ENCODE data around the gene JCAD. TPM values are rescaled to one million over a fixed set of nuclear protein-coding genes. Genes with fewer than 3 reads are reported as not detected.

The JCAD gene
- polyA plus RNA-seq, 4 donors: 0.22 to 5.0 (median 2.2) TPM

GRCh38 chr10:30080161-30080560, 20.8 kb upstream of the JCAD start:
- FAIRE-seq (no peak), DNase-seq (no peak)
- H3K27me3 ChIP-seq (ENCODE audit: control insufficient read depth in 3 of 3, insufficient read depth in 3 of 3, low read length in 3 of 3): peaks cover 0 to 2% (median 0%) of the 10 kb centered on the region in 3 donors
- H3K9me3 ChIP-seq (ENCODE audit: control insufficient read depth in 2 of 2, insufficient read depth in 1 of 2, low read depth in 1 of 2, low read length in 1 of 2): no peaks in the 10 kb centered on the region
- H3K4me3 ChIP-seq (ENCODE audit: low read depth in 1 of 3, low read length in 3 of 3): no peak overlapping the region
- no peaks in the 10 kb centered on the region for H3K36me3 ChIP-seq (ENCODE audit: control insufficient read depth in 3 of 3, insufficient read depth in 2 of 3, low read depth in 1 of 3, low read length in 3 of 3)
- no peak overlapping the region for H3K27ac ChIP-seq (ENCODE audit: low read depth in 1 of 3, low read length in 2 of 3)
- no peaks in the 10 kb centered on the region for H3K4me1 ChIP-seq (ENCODE audit: control insufficient read depth in 3 of 3, insufficient read depth in 2 of 3, low read depth in 1 of 3, low read length in 2 of 3)
- 79 to 84% (median 81%) methylated on average over 1 of the region's 1 CpG for WGBS, 3 donors

- H3K4me1 ChIP-seq (ENCODE audit: control insufficient read depth in 3 of 3, insufficient read depth in 2 of 3, low read depth in 1 of 3, low read length in 2 of 3): no peaks in the 10 kb centered on the region
- 54 to 76% (median 65%) methylated on average over 1 of the region's 1 CpG for WGBS, 3 donors
- no peaks in the 10 kb centered on the region for H3K9me3 ChIP-seq (ENCODE audit: control insufficient read depth in 2 of 2, insufficient read depth in 1 of 2, low read depth in 1 of 2, low read length in 1 of 2)
- FAIRE-seq (no peak), DNase-seq (no peak)
- no peaks in the 10 kb centered on the region for H3K36me3 ChIP-seq (ENCODE audit: control insufficient read depth in 3 of 3, insufficient read depth in 2 of 3, low read depth in 1 of 3, low read length in 3 of 3)
- H3K27me3 ChIP-seq (ENCODE audit: control insufficient read depth in 3 of 3, insufficient read depth in 3 of 3, low read length in 3 of 3): peaks cover 0 to 2% (median 0%) of the 10 kb centered on the region in 3 donors
- H3K4me3 ChIP-seq (ENCODE audit: low read depth in 1 of 3, low read length in 3 of 3): no peak overlapping the region
- no peak overlapping the region for H3K27ac ChIP-seq (ENCODE audit: low read depth in 1 of 3, low read length in 2 of 3)
Observed at GRCh38 chr10:30079408-30079807, 20.0 kb upstream of the JCAD start.

- no peak for FAIRE-seq
- H3K27ac ChIP-seq (ENCODE audit: low read depth in 1 of 3, low read length in 2 of 3): no peak overlapping the region
- WGBS, 3 donors: 90 to 94% (median 92%) methylated on average over 6 of the region's 6 CpGs
- no peak for DNase-seq
- no peak overlapping the region for H3K4me3 ChIP-seq (ENCODE audit: low read depth in 1 of 3, low read length in 3 of 3)
- peaks cover 0 to 2% (median 0%) of the 10 kb centered on the region in 3 donors for H3K27me3 ChIP-seq (ENCODE audit: control insufficient read depth in 3 of 3, insufficient read depth in 3 of 3, low read length in 3 of 3)
- no peaks in the 10 kb centered on the region for H3K36me3 ChIP-seq (ENCODE audit: control insufficient read depth in 3 of 3, insufficient read depth in 2 of 3, low read depth in 1 of 3, low read length in 3 of 3)
- no peaks in the 10 kb centered on the region for H3K4me1 ChIP-seq (ENCODE audit: control insufficient read depth in 3 of 3, insufficient read depth in 2 of 3, low read depth in 1 of 3, low read length in 2 of 3)
- no peaks in the 10 kb centered on the region for H3K9me3 ChIP-seq (ENCODE audit: control insufficient read depth in 2 of 2, insufficient read depth in 1 of 2, low read depth in 1 of 2, low read length in 1 of 2)
Observed at GRCh38 chr10:30075481-30075880, 16.1 kb upstream of the JCAD start.

GRCh38 chr10:30074933-30075332, 15.5 kb upstream of the JCAD start:
- Histone ChIP-seq H3K4me1 (ENCODE audit: control insufficient read depth in 3 of 3, insufficient read depth in 2 of 3, low read depth in 1 of 3, low read length in 2 of 3) (no peaks in the 10 kb centered on the region), H3K36me3 (ENCODE audit: control insufficient read depth in 3 of 3, insufficient read depth in 2 of 3, low read depth in 1 of 3, low read length in 3 of 3) (no peaks in the 10 kb centered on the region), H3K27me3 (ENCODE audit: control insufficient read depth in 3 of 3, insufficient read depth in 3 of 3, low read length in 3 of 3) (peaks cover 0 to 2% (median 0%) of the 10 kb centered on the region in 3 donors), H3K27ac (ENCODE audit: low read depth in 1 of 3, low read length in 2 of 3) (no peak overlapping the region), H3K9me3 (ENCODE audit: control insufficient read depth in 2 of 2, insufficient read depth in 1 of 2, low read depth in 1 of 2, low read length in 1 of 2) (no peaks in the 10 kb centered on the region), H3K4me3 (ENCODE audit: low read depth in 1 of 3, low read length in 3 of 3) (no peak overlapping the region)
- DNase-seq: no peak
- no peak for FAIRE-seq

- no peak overlapping the region for H3K27ac ChIP-seq (ENCODE audit: low read depth in 1 of 3, low read length in 2 of 3)
Observed at GRCh38 chr10:30074090-30074489, 14.7 kb upstream of the JCAD start.

GRCh38 chr10:30073767-30074060, 14.3 kb upstream of the JCAD start:
- Histone ChIP-seq H3K4me3 (ENCODE audit: low read depth in 1 of 3, low read length in 3 of 3) (no peak overlapping the region), H3K36me3 (ENCODE audit: control insufficient read depth in 3 of 3, insufficient read depth in 2 of 3, low read depth in 1 of 3, low read length in 3 of 3) (no peaks in the 10 kb centered on the region), H3K27me3 (ENCODE audit: control insufficient read depth in 3 of 3, insufficient read depth in 3 of 3, low read length in 3 of 3) (peaks cover 0 to 2% (median 0%) of the 10 kb centered on the region in 3 donors), H3K27ac (ENCODE audit: low read depth in 1 of 3, low read length in 2 of 3) (no peak overlapping the region), H3K4me1 (ENCODE audit: control insufficient read depth in 3 of 3, insufficient read depth in 2 of 3, low read depth in 1 of 3, low read length in 2 of 3) (no peaks in the 10 kb centered on the region), H3K9me3 (ENCODE audit: control insufficient read depth in 2 of 2, insufficient read depth in 1 of 2, low read depth in 1 of 2, low read length in 1 of 2) (no peaks in the 10 kb centered on the region)
- WGBS, 3 donors: 74 to 89% (median 83%) methylated on average over 4 of the region's 4 CpGs
- no peak for FAIRE-seq
- DNase-seq: no peak

More at GRCh38 chr10:30074090-30074489, 14.7 kb upstream of the JCAD start:
- WGBS, 3 donors: 81 to 90% (median 87%) methylated on average over 2 of the region's 2 CpGs
- Histone ChIP-seq H3K36me3 (ENCODE audit: control insufficient read depth in 3 of 3, insufficient read depth in 2 of 3, low read depth in 1 of 3, low read length in 3 of 3) (no peaks in the 10 kb centered on the region), H3K4me3 (ENCODE audit: low read depth in 1 of 3, low read length in 3 of 3) (no peak overlapping the region), H3K27me3 (ENCODE audit: control insufficient read depth in 3 of 3, insufficient read depth in 3 of 3, low read length in 3 of 3) (peaks cover 0 to 2% (median 0%) of the 10 kb centered on the region in 3 donors), H3K4me1 (ENCODE audit: control insufficient read depth in 3 of 3, insufficient read depth in 2 of 3, low read depth in 1 of 3, low read length in 2 of 3) (no peaks in the 10 kb centered on the region), H3K9me3 (ENCODE audit: control insufficient read depth in 2 of 2, insufficient read depth in 1 of 2, low read depth in 1 of 2, low read length in 1 of 2) (no peaks in the 10 kb centered on the region)
- no peak for FAIRE-seq
- DNase-seq: no peak

GRCh38 chr10:30073045-30073766, 13.8 kb upstream of the JCAD start:
- WGBS, 3 donors: 86 to 92% (median 89%) methylated on average over 6 of the region's 6 CpGs
- no peak overlapping the region for H3K27ac ChIP-seq (ENCODE audit: low read depth in 1 of 3, low read length in 2 of 3)
- FAIRE-seq: no peak
- no peak for DNase-seq
- peaks cover 0 to 2% (median 0%) of the 10 kb centered on the region in 3 donors for H3K27me3 ChIP-seq (ENCODE audit: control insufficient read depth in 3 of 3, insufficient read depth in 3 of 3, low read length in 3 of 3)
- H3K4me3 ChIP-seq (ENCODE audit: low read depth in 1 of 3, low read length in 3 of 3): no peak overlapping the region
- H3K36me3 ChIP-seq (ENCODE audit: control insufficient read depth in 3 of 3, insufficient read depth in 2 of 3, low read depth in 1 of 3, low read length in 3 of 3): no peaks in the 10 kb centered on the region
- no peaks in the 10 kb centered on the region for H3K4me1 ChIP-seq (ENCODE audit: control insufficient read depth in 3 of 3, insufficient read depth in 2 of 3, low read depth in 1 of 3, low read length in 2 of 3)
- H3K9me3 ChIP-seq (ENCODE audit: control insufficient read depth in 2 of 2, insufficient read depth in 1 of 2, low read depth in 1 of 2, low read length in 1 of 2): no peaks in the 10 kb centered on the region

GRCh38 chr10:30072068-30072467, 12.7 kb upstream of the JCAD start:
- Histone ChIP-seq H3K9me3 (ENCODE audit: control insufficient read depth in 2 of 2, insufficient read depth in 1 of 2, low read depth in 1 of 2, low read length in 1 of 2) (no peaks in the 10 kb centered on the region), H3K27ac (ENCODE audit: low read depth in 1 of 3, low read length in 2 of 3) (no peak overlapping the region), H3K36me3 (ENCODE audit: control insufficient read depth in 3 of 3, insufficient read depth in 2 of 3, low read depth in 1 of 3, low read length in 3 of 3) (no peaks in the 10 kb centered on the region), H3K4me1 (ENCODE audit: control insufficient read depth in 3 of 3, insufficient read depth in 2 of 3, low read depth in 1 of 3, low read length in 2 of 3) (no peaks in the 10 kb centered on the region), H3K27me3 (ENCODE audit: control insufficient read depth in 3 of 3, insufficient read depth in 3 of 3, low read length in 3 of 3) (peaks cover 0 to 2% (median 0%) of the 10 kb centered on the region in 3 donors), H3K4me3 (ENCODE audit: low read depth in 1 of 3, low read length in 3 of 3) (no peak overlapping the region)
- DNase-seq (no peak), FAIRE-seq (no peak)

All from small intestine (tissue), 7 donors.